GM12878 (cell line): ENCODE measurements around the gene BTBD9. TPM values are rescaled to one million over a fixed set of nuclear protein-coding genes. Genes with fewer than 3 reads are reported as not detected.

Source experiments
- ATAC-seq: fragments of 200-7000 bp; cut with Tn5 transposase; 3 replicates; pipeline ENCODE4 v1.9.1; 2020; ENCODE audit warnings: mild to moderate bottlenecking, moderate library complexity
- BruUV-seq: library from RNA; stranded (reverse); fragments of 400-500 nt; replicated peaks from 2 replicates; lab custom pipeline; 2021; lab: Mats Ljungman, UMichigan
- CTCF ChIA-PET: fragments of 300-600 bp; sonication (Branson Sonifier 250); formaldehyde crosslinking; extraction: SDS; loops from one replicate; lab custom pipeline; 2021; ENCODE audit warnings: inconsistent platforms; lab: Yijun Ruan, JAX
- POLR2A ChIA-PET: fragments of 350-600 bp; formaldehyde crosslinking; extraction: SDS; loops from one replicate; lab custom pipeline; 2021; ENCODE audit warnings: inconsistent platforms; lab: Charles Lee
- RAD21 ChIA-PET: fragments of 300-600 bp; sonication (Branson Sonifier 250); formaldehyde crosslinking; loops from one replicate; lab custom pipeline; 2023; ENCODE audit warnings: antibody characterized with exemption; ENCODE audit not compliant: unreplicated experiment; lab: Charles Lee
- SMC1A ChIA-PET: fragments of 300-600 bp; sonication (Branson Sonifier 250); formaldehyde crosslinking; loops from one replicate; lab custom pipeline; 2023; ENCODE audit not compliant: unreplicated experiment, uncharacterized antibody; lab: Charles Lee
- DNase-seq: peaks from one replicate; pipeline ENCODE4 v3.0.0-alpha.2; 2011; ENCODE audit warnings: low read depth, low spot score
- FAIRE-seq: peaks from 3 replicates; lab custom pipeline; 2011; peaks lifted over from hg19 to GRCh38; lab: Jason Lieb, UNC
- H2AFZ ChIP-seq: 2 replicates; pipeline ENCODE4 v1.6.0; 2011; ENCODE audit warnings: low read depth, low read length, control low read depth; ENCODE audit not compliant: control insufficient read depth
- H3K27ac ChIP-seq: 2 replicates; pipeline ENCODE4 v1.5.1; 2011; ENCODE audit warnings: control low read depth; ENCODE audit not compliant: control insufficient read depth, insufficient read depth
- H3K27me3 ChIP-seq, 2 experiments: replicated peaks in 1 of 2; 2 replicates each; pipeline versions ENCODE4 v1.6.0 to v1.6.1; 2011; ENCODE audit warnings: low read length in 1 of 2; ENCODE audit not compliant: control insufficient read depth in 2 of 2, insufficient read depth in 2 of 2
- H3K36me3 ChIP-seq, 2 experiments: 2 replicates each; pipeline ENCODE4 v1.5.1; 2011; ENCODE audit warnings: low read length in 1 of 2; ENCODE audit not compliant: control insufficient read depth in 2 of 2, insufficient read depth in 2 of 2
- H3K4me1 ChIP-seq: 2 replicates; pipeline ENCODE4 v1.6.1; 2011; ENCODE audit warnings: mild to moderate bottlenecking, low read length, moderate library complexity, mixed read lengths; ENCODE audit not compliant: control insufficient read depth, insufficient read depth
- H3K4me2 ChIP-seq: 2 replicates; pipeline ENCODE4 v1.6.0; 2011; ENCODE audit warnings: control low read depth; ENCODE audit not compliant: control insufficient read depth, insufficient read depth
- H3K4me3 ChIP-seq: fragments of 200-600 bp; sonication (generic); 2 replicates; pipeline ENCODE4 v1.5.1; 2016
- H3K79me2 ChIP-seq: 2 replicates; pipeline ENCODE4 v1.6.0; 2011; ENCODE audit warnings: low read length; ENCODE audit not compliant: control insufficient read depth, insufficient read depth
- H3K9ac ChIP-seq: 2 replicates; pipeline ENCODE4 v1.8.0; 2011; ENCODE audit warnings: low read length, control low read depth, mixed read lengths; ENCODE audit not compliant: control insufficient read depth, insufficient read depth
- H3K9me3 ChIP-seq: replicated peaks from 3 replicates; pipeline ENCODE4 v1.5.1; 2011; ENCODE audit warnings: mild to moderate bottlenecking, low read length; ENCODE audit not compliant: control insufficient read depth, insufficient read depth
- H4K20me1 ChIP-seq: 2 replicates; pipeline ENCODE4 v1.6.0; 2011; ENCODE audit not compliant: control insufficient read depth, insufficient read depth
- CBX5 ChIP-seq: sonication (generic); IDR thresholded peaks from 2 replicates; pipeline ENCODE4 v1.6.1; 2016; ENCODE audit warnings: low read depth, moderate library complexity, mild to moderate bottlenecking, inconsistent platforms
- POLR2AphosphoS5 ChIP-seq: IDR thresholded peaks from 2 replicates; pipeline ENCODE4 v1.6.1; 2011; ENCODE audit warnings: mild to moderate bottlenecking, low read length, inconsistent platforms
- SPI1 ChIP-seq: IDR thresholded peaks from 2 replicates; pipeline ENCODE4 v1.6.1; 2011; ENCODE audit warnings: low read depth, mild to moderate bottlenecking, low read length, moderate library complexity, borderline replicate concordance; ENCODE audit not compliant: insufficient read depth
- ZBED1 ChIP-seq: IDR thresholded peaks from 2 replicates; pipeline ENCODE4 v1.6.1; 2016; ENCODE audit warnings: borderline replicate concordance
- WGBS: methylation state at CpG from one replicate; pipeline ENCODE4 v1.1.6; 2016; ENCODE audit warnings: low lambda C conversion rate; ENCODE audit not compliant: insufficient replicate concordance, insufficient coverage; ENCODE audit errors: missing lambda C conversion rate; 5-methylcytosine and 5-hydroxymethylcytosine counted together
- in situ Hi-C: fragments of 300-500 bp; cut with MboI; formaldehyde crosslinking; loops from 9 replicates; pipeline ENCODE4 v1.14.3; 2018; ENCODE audit warnings: mixed read lengths
- intact Hi-C: fragments of 100-400 bp; cut with micrococcal nuclease; formaldehyde crosslinking; loops from one replicate; pipeline ENCODE4 v1.14.2; 2022; ENCODE audit not compliant: unreplicated experiment
- polyA plus RNA-seq, 11 experiments: library from polyadenylated mRNA; depleted of rRNA in 4 of 11; unstranded in 6 of 11; stranded (reverse) in 5 of 11; fragments of >200 nt; fragmentation: Nextera tagmentation in 4 of 11; fragmentation: Illumina TruSeq in 1 of 11; extraction: Ambion mirVana in 4 of 11; extraction: Trizol in 1 of 11; gene quantifications; 1 replicate in 1 of 11; 2 replicates in 10 of 11; pipeline versions ENCODE4 v1.2.1 to v1.2.3, GENCODE V29; 2011 to 2016; ENCODE audit warnings: inconsistent platforms in 2 of 11, missing spikeins in 2 of 11, low read depth in 1 of 11
- total RNA-seq, 4 experiments: library from RNA; depleted of rRNA in 3 of 4; stranded (reverse); fragments of >200 nt in 3 of 4; fragmentation: Illumina TruSeq in 1 of 4; extraction: Trizol in 1 of 4; gene quantifications; 2 replicates each; pipeline versions ENCODE4 v1.2.1 to v1.2.3, GENCODE V29; 2013 to 2021
- TF ChIP-seq, protein P1 (sequence below): fragments of 450-650 bp; IDR thresholded peaks from 2 replicates; pipeline ENCODE4 v1.6.1; 2017; ENCODE audit warnings: low read depth, mild to moderate bottlenecking, moderate library complexity
- TF ChIP-seq, protein P2 (sequence below): fragments of 150-350 bp; IDR thresholded peaks from 2 replicates; pipeline ENCODE4 v1.6.1; 2016; ENCODE audit warnings: low read depth, low read length
- TF ChIP-seq, protein P3 (sequence below): fragments of 450-650 bp; IDR thresholded peaks from 2 replicates; pipeline ENCODE4 v1.6.1; 2016; ENCODE audit warnings: mild to moderate bottlenecking, moderate library complexity, borderline replicate concordance

The BTBD9 gene
- total and polyA plus RNA-seq, 10 of the 15 experiments (the other 5 are each of a cell fraction or from before 2014, with no cell fraction given) = 0.22 to 8.6 (median 4.6) TPM

DNA sequence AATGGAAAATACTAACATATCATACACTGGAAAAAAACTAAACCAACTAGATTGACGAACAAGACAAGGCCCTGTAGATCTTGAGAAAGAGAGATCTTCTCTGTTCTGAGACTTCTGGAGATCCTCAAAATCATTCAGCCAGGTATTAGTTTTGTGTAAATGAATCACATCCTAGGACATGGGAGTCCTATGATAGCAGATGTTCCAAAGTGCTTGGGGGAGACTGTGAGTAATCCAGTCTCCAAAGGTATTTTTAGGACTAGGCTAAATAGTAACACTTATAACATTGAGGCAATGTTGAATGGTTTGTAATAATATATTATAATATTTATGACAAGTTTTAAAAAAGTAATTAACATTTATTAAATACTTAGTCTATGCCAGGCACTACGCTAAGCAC, 275.0 kb downstream of the BTBD9 start:
- H3K36me3 ChIP-seq = no peaks in the 10 kb centered on the region
- BruUV-seq = no TSS peak
- DNase-seq (no peak), FAIRE-seq (no peak), ATAC-seq (no peak)
- SMC1A ChIA-PET = interaction anchor here (1.3 kb wide), 1 partner anchor 11 kb away, joined by 3 read pairs; no protein-coding TSS in a partner anchor
- no peak overlapping the region for H3K27ac ChIP-seq
- H3K9ac ChIP-seq = no peak overlapping the region
- no peak overlapping the region for H3K4me3 ChIP-seq
- POLR2A ChIA-PET = no interaction called here
- WGBS = 94% methylated on average over 2 of the region's 2 CpGs
- RAD21 ChIA-PET = no interaction called here
- TF ChIP-seq ZBED1 = no peak
- TF ChIP-seq, protein P1, sequence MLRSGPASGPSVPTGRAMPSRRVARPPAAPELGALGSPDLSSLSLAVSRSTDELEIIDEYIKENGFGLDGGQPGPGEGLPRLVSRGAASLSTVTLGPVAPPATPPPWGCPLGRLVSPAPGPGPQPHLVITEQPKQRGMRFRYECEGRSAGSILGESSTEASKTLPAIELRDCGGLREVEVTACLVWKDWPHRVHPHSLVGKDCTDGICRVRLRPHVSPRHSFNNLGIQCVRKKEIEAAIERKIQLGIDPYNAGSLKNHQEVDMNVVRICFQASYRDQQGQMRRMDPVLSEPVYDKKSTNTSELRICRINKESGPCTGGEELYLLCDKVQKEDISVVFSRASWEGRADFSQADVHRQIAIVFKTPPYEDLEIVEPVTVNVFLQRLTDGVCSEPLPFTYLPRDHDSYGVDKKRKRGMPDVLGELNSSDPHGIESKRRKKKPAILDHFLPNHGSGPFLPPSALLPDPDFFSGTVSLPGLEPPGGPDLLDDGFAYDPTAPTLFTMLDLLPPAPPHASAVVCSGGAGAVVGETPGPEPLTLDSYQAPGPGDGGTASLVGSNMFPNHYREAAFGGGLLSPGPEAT = no peak
- TF ChIP-seq CBX5 = no peak
- no peak for TF ChIP-seq POLR2AphosphoS5
- TF ChIP-seq, protein P2, sequence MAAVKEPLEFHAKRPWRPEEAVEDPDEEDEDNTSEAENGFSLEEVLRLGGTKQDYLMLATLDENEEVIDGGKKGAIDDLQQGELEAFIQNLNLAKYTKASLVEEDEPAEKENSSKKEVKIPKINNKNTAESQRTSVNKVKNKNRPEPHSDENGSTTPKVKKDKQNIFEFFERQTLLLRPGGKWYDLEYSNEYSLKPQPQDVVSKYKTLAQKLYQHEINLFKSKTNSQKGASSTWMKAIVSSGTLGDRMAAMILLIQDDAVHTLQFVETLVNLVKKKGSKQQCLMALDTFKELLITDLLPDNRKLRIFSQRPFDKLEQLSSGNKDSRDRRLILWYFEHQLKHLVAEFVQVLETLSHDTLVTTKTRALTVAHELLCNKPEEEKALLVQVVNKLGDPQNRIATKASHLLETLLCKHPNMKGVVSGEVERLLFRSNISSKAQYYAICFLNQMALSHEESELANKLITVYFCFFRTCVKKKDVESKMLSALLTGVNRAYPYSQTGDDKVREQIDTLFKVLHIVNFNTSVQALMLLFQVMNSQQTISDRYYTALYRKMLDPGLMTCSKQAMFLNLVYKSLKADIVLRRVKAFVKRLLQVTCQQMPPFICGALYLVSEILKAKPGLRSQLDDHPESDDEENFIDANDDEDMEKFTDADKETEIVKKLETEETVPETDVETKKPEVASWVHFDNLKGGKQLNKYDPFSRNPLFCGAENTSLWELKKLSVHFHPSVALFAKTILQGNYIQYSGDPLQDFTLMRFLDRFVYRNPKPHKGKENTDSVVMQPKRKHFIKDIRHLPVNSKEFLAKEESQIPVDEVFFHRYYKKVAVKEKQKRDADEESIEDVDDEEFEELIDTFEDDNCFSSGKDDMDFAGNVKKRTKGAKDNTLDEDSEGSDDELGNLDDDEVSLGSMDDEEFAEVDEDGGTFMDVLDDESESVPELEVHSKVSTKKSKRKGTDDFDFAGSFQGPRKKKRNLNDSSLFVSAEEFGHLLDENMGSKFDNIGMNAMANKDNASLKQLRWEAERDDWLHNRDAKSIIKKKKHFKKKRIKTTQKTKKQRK = no peak
- TF ChIP-seq, protein P3, sequence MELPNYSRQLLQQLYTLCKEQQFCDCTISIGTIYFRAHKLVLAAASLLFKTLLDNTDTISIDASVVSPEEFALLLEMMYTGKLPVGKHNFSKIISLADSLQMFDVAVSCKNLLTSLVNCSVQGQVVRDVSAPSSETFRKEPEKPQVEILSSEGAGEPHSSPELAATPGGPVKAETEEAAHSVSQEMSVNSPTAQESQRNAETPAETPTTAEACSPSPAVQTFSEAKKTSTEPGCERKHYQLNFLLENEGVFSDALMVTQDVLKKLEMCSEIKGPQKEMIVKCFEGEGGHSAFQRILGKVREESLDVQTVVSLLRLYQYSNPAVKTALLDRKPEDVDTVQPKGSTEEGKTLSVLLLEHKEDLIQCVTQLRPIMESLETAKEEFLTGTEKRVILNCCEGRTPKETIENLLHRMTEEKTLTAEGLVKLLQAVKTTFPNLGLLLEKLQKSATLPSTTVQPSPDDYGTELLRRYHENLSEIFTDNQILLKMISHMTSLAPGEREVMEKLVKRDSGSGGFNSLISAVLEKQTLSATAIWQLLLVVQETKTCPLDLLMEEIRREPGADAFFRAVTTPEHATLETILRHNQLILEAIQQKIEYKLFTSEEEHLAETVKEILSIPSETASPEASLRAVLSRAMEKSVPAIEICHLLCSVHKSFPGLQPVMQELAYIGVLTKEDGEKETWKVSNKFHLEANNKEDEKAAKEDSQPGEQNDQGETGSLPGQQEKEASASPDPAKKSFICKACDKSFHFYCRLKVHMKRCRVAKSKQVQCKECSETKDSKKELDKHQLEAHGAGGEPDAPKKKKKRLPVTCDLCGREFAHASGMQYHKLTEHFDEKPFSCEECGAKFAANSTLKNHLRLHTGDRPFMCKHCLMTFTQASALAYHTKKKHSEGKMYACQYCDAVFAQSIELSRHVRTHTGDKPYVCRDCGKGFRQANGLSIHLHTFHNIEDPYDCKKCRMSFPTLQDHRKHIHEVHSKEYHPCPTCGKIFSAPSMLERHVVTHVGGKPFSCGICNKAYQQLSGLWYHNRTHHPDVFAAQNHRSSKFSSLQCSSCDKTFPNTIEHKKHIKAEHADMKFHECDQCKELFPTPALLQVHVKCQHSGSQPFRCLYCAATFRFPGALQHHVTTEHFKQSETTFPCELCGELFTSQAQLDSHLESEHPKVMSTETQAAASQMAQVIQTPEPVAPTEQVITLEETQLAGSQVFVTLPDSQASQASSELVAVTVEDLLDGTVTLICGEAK = no peak
- TF ChIP-seq SPI1 = no peak
- no peaks in the 10 kb centered on the region for H3K4me1 ChIP-seq
- CTCF ChIA-PET = interaction anchor here (0.6 kb wide), 1 partner anchor 35 kb away, joined by 3 read pairs; no protein-coding TSS in a partner anchor
- H2AFZ ChIP-seq = no peak overlapping the region
- intact Hi-C loops (no loop called here), in situ Hi-C loops (no loop called here)
- H3K79me2 ChIP-seq = no peaks in the 10 kb centered on the region
- H4K20me1 ChIP-seq = no peaks in the 10 kb centered on the region
- H3K9me3 ChIP-seq = no peaks in the 10 kb centered on the region
- H3K27me3 ChIP-seq = no peaks in the 10 kb centered on the region
- H3K4me2 ChIP-seq = no peak overlapping the region
